Fibroblast of skin of left biceps (primary cell): ENCODE data around the gene MCFD2.
"Not testable (repeated sequence)": the region's sequence is repeated elsewhere in the genome, so short reads cannot be mapped to it uniquely, and the experiment has no call there.

ENCODE experiments used
- DNase-seq, 2 experiments: peaks; one replicate each; pipeline ENCODE4 v3.0.0-alpha.2; 2013; ENCODE audit warnings: low read depth in 2 of 2

Gene MCFD2

DNA sequence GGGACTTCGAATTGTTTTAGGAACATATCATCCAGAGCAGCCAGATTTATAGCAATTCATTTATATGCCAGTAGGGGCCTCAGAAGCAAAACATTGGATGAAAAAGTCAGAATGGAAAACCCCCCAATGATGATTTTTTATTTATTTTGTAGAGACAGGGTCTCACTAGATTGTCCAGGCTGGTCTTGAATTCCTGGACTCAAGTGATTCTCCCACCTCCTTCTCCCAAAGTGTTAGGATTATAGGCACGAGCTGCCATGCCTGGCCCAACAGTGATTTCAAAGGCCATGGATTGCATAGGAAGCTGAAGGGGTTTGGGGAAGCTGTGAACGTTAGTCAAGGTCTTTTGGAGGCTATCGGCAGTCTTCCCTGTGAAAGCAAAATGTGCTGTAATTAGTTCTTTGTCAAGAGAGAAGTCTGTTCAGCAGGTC, 21.9 kb upstream of the MCFD2 start:
- DNase-seq: no peak

DNA sequence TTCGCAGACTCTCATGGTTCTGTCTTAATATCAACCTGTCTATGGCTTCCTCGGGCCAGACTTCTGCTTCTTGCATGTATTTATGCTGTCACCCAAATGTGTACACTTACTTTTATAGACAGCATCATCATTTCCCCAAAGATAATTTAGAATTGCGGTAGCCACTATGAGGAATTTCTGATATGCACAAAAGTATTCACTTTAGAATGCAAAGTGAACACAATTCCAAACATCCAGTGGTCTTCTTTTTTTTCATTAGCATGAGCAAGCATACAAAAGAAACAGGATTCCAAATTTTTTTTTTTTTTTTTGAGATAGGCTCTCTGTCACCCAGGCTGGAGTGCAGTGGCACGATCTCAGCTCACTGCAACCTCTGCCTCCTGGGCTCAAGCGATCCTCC, 21.0 kb upstream of the MCFD2 start:
- no peak for DNase-seq

DNA sequence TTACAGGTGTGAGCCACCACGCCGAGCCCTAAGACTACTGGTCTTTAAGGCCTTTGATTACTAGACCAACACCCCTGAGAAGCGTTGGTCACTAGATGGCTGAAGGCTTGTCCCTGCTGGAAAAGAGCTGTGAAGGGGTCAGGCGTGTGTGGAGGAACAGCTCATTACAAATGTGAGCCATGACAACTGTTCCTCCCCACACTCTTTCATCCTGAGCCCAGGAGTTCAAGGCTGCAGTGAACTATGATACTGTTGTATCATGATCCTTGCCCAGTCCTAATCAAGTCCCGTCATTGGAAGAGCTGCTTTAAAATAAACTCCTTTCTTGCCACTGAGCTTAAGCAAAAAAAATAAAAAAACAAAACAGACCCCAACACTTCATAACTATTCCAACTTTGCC, 19.5 kb upstream of the MCFD2 start:
- no peak for DNase-seq

- DNase-seq: no peak
Measured at GRCh38 chr2:46929612-46930011, 14.0 kb upstream of the MCFD2 start.

DNA sequence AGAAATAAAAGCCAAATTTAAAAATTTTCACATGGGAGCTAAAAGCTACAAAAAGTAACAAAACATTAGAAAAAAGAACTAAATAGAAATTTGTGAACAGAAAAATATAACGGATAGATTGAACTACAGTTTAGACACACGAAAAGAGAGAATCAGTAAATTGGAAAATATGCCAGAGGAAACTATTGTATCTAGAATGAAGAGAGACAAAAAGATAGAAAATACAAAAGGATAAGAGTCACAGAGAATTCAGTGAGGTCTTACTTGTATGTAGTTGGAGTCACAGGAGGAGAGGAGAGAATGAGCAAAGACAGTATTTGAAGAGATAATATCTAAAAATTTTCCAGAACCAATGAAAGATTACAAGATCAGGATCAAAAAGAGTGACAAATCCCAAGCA, 11.3 kb upstream of the MCFD2 start:
- no peak for DNase-seq

DNA sequence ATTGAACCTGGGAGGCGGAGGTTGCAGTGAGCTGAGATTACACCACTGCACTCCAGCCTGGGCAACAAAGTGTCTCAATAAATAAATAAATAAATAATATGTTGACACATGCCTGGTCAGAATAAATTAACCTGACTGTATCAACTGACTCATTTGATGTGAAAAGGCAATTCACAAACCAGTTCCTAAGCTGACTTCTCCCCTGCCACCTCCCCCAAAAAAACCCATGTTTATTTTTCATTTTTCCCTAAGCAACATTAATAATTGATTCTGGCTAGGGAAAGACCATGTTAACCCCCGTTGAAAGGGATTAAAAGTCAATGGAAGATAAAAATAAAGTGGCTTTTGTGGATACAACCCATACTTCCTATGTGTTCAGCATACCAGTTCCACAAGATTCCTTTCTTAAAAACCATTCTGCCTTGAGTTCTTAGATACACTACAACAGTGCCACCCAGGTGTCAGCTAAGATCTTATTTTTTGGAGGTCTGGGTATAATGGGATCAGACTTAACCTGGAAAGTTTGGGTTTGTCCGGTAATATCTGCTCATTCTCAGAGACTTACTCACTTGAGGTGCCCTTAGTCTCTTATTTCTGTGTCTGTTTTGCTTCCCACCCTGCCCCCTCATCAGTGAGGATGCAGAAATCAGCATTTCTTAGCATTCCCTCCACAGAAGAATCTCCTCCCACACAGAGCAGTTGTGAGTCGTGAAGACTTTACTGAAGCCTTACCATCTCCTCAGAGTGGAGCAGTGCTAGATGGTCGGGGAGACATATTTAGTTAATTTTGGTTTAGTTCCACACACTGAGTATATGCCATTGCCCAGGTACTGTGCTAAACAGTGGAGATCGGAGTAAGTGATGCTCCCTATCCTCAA, 10.1 kb upstream of the MCFD2 start:
- DNase-seq: no peak

DNA sequence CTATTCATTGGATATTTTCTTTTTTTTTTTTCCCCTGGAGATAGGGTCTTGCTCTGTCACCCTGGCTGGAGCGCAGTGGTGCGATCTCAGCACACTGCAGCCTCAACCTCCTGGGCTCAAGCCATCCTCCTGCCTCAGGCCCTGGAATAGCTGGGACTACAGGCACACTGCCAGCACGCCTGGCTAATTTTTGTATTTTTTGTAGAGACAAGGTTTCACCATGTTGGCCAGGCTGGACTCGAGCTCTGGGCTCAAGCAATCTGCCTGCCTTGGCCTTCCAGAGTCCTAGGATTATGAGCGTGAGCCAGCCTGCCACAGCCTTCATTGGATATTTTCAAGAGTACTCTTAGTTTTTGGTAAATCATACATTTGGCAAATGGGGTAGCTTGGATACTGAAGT, 9.0 kb upstream of the MCFD2 start:
- no peak for DNase-seq

- DNase-seq: no peak
Measured at GRCh38 chr2:46924038-46924437, 8.4 kb upstream of the MCFD2 start.

- no peak for DNase-seq
Measured at GRCh38 chr2:46923041-46923528, 7.5 kb upstream of the MCFD2 start.

DNA sequence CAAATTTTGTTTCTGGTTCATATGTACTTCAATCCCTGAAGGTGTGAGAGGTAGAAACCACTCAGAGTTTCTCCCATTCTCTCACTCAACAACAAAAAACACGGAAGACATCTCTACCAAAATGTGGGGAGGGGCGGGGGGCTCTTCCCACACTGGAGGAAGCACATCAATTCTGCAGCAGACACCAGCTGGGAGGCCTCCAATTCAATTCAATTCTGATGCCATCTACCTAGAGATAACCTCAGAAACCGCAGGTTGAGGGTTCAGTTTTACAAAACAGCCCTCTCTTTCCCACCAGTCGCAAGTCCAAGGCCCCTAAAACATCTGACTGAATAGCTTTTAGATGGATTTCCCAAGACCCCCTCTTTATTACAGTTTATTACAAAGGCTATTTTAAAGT, 7.0 kb upstream of the MCFD2 start:
- DNase-seq: no peak

- no peak for DNase-seq
Measured at GRCh38 chr2:46921676-46922448, 6.3 kb upstream of the MCFD2 start.

DNA sequence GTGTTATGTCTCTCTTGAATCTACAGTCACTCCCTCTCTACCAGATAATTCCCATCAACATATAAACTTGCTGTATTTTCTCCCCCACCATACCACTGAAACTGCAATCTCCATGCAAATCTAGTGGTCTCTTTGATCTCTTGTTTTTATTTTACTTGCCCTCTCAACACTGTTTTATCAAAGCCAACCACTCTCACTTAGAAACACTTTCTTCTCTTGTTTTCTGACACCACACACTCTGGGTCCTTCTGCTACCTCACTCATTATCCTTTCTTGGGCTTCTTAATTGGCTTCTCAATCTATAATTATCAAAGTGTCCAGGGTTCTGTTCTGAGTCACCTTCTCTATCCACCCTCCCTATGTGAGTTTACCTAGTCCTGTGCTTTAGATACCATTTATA, 2.0 kb upstream of the MCFD2 start:
- no peak for DNase-seq

DNA sequence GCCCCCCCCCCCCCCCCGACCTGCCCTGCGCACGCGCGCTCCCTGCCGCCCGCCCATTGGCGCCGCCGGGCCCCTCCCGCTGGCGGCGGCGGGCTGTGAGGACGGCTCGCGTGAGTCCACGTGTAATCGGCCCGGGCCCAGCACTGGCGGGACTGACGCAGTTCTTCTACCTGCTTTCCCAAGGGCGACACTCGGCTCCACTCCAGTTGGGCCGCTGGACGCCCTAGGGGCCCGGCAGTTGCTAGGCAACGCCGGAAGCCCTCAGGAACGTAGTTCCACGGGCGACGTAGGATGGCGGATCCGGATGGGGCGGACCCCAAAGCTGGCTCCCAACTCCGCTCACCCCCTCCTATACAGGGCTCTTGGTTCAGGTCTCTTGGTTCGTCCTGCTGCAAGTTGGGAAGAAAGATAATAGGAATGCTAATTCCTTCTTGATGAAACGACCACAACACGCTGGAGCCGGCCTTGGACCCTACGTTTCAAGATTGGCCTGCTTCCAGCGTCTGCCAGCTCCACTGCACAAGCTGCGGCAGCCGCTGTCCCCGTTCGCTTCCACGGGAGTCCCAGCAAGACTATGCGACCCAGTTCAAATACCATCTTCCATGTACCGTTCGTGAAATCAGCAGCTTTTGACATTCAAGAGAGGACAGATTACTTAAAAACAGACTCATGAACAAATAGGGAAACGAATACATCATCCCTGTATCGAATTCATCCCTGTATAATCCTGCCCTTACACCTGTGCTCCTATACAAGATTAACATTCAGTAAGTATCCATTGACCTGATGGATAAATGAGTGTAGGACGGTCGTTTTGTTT, 415 bp upstream of the MCFD2 start:
- DNase-seq: peak; percentile 71 to 73

DNA sequence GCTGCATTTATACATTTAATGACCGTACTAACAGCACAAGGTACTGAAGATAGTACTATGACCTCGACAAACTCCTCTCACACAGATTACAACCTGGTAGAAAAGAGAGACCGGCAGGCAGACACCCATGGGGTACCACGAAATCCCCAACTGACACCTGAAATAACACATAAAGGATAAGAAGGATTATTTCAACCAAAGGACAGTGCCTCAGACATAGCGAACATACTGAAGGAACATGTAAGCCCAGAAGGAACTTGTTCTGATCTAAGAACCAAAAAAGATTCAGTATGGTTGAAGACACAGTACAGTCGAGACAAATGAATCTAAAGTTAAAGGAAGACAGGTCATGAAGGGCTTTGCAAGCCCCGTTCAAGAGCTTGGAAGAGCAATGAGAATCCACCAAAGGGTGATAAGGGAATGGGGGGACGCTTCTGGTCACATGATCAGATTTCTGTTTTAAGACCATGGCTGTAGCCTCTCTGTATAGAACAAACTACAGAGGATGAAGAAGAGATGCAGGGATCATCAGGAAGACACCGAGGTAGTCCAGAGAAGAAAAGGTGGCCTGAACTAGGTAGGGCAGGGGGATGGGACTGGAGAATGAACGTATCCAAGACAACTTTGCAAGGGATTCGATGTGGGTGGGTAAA, 902 bp downstream of the MCFD2 start:
- no peak for DNase-seq

- DNase-seq: no peak
Measured at GRCh38 chr2:46913471-46914381, 1.9 kb downstream of the MCFD2 start.

DNA sequence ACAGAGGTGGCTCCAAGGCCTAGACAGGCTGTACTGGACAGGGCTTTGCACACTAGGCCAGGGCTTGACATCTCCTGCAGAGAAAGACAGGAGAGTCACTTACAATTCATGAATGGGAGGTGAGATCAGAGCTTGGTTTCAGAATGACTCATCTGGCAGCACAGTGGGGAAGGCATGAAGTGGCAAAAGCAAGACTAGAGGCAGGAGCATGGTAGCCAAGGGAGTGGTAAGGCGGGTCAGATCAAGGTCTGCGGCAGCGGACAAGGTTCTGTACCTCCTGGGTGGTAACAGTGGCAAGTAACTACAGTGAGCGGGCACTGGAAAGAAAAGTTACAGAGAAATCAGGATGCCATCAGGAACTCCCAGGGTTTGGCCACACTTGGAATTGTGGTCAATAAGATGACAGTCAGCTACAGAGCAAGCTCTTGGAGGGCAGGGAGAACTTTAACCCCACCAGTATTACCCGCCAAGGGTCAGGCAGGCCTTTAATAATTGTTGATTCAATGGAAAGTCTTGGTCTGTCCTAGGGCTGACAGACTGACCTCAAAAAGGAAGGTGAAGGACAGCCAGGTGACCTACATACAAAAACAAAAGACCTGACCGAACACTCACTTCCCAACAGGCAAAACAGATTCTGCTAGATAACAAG, 5.7 kb downstream of the MCFD2 start:
- DNase-seq: no peak

GRCh38 chr2:46909150-46909549, 6.5 kb downstream of the MCFD2 start:
- DNase-seq: no peak

- not testable (repeated sequence) for DNase-seq
Measured at GRCh38 chr2:46904908-46905678, 10.5 kb downstream of the MCFD2 start.

GRCh38 chr2:46902980-46903379, 12.6 kb downstream of the MCFD2 start:
- DNase-seq: not testable (repeated sequence)
